Suprapubic skin (tissue), 3 donors: ENCODE data around the gene ZNF407.

ENCODE experiments used
- EP300 ChIP-seq: sonication (generic); formaldehyde crosslinking; IDR thresholded peaks from one replicate; pipeline ENCODE4 v1.6.1; 2017; ENCODE audit warnings: antibody characterized with exemption
- POLR2A ChIP-seq, 2 donors: fragments of 450-650 bp; IDR thresholded peaks; one replicate each; pipeline ENCODE4 v1.6.1; 2017; ENCODE audit warnings: antibody characterized with exemption in 2 of 2, mild to moderate bottlenecking in 2 of 2, moderate library complexity in 2 of 2
- TF ChIP-seq, protein P1 (sequence below), 2 donors: fragments of 200-600 bp in 1 of 2; fragments of 450-650 bp in 1 of 2; sonication (generic) in 1 of 2; IDR thresholded peaks; one replicate each; pipeline ENCODE4 v1.5.1; 2016 to 2019; ENCODE audit warnings: antibody characterized with exemption in 2 of 2, mild to moderate bottlenecking in 1 of 2, moderate library complexity in 1 of 2

DNA sequence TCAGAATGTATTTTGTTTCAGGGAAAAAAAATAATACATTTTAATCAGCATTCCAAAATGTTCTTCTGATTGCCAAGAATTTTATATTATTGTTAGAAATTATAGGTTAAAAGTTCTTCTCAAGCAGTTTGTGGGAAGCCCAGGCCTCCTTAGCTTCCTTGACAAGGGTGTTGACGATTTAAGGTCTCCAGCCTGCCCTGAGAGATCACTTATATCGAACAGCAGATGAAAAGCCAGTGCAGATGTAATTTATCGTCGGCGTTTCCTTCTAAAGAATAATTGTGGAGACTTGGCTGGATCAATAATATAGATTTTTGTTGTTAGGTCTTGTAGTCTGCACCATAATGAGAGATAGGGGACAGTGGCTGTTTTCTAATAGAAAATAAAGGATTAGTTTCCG lies 280.6 kb downstream of the ZNF407 start:
- TF ChIP-seq, protein P1, sequence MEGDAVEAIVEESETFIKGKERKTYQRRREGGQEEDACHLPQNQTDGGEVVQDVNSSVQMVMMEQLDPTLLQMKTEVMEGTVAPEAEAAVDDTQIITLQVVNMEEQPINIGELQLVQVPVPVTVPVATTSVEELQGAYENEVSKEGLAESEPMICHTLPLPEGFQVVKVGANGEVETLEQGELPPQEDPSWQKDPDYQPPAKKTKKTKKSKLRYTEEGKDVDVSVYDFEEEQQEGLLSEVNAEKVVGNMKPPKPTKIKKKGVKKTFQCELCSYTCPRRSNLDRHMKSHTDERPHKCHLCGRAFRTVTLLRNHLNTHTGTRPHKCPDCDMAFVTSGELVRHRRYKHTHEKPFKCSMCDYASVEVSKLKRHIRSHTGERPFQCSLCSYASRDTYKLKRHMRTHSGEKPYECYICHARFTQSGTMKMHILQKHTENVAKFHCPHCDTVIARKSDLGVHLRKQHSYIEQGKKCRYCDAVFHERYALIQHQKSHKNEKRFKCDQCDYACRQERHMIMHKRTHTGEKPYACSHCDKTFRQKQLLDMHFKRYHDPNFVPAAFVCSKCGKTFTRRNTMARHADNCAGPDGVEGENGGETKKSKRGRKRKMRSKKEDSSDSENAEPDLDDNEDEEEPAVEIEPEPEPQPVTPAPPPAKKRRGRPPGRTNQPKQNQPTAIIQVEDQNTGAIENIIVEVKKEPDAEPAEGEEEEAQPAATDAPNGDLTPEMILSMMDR (IDR thresholded peaks at IDR 0.05), result no peak
- no peak for TF ChIP-seq POLR2A (IDR thresholded peaks at IDR 0.05)
- TF ChIP-seq EP300, result no peak
